ENCODE measurements around the gene NT5DC4.

DNA sequence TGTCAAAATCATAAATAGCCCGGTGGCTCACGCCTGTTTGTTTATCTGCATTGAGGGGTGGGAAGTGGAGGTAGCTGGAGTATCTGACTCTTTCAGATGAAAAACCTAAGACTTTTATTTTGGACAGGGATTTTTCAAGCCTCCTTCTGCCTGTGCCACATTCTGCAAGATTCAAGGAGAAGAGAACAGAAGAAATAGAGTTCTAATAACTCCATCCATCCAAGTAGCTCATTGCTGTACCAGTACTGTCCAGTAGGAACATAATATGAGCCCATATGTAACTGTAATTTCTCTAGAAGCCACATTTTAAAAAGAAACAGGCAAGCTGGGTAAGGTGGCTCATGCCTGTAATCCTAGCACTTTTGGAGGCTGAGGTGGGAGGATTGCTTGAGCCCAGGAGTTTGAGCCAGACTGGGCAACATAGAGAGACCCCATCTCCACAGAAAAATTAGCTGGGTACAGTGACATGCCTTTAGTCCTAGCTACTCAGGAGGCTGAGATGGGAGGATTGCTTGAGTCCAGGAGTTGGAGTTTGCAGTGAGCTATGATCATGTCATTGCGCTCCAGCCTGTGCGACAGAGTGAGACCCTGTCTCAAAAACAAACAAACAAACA, 35.4 kb upstream of the NT5DC4 start:
- TF ChIP-seq POLR2A (IDR thresholded peaks at IDR 0.05; ENCODE audit: low read depth, low read length) (no peak), BHLHE40 (IDR thresholded peaks at IDR 0.05; ENCODE audit: low read depth, low read length) (no peak), CEBPB (IDR thresholded peaks at IDR 0.05; ENCODE audit: low read depth, low read length) (no peak), MXI1 (IDR thresholded peaks at IDR 0.05; ENCODE audit: borderline replicate concordance, low read depth, low read length) (no peak), SMC3 (IDR thresholded peaks at IDR 0.05; ENCODE audit: low read depth, low read length) (no peak), RAD21 (IDR thresholded peaks at IDR 0.05; ENCODE audit: low read length) (no peak), CHD1 (IDR thresholded peaks at IDR 0.05; ENCODE audit: low read depth, low read length) (no peak), MAZ (IDR thresholded peaks at IDR 0.05; ENCODE audit: borderline replicate concordance, low read depth, low read length) (no peak), RFX5 (IDR thresholded peaks at IDR 0.05; ENCODE audit: low read depth, low read length) (no peak)
- TF ChIP-seq, protein P1, sequence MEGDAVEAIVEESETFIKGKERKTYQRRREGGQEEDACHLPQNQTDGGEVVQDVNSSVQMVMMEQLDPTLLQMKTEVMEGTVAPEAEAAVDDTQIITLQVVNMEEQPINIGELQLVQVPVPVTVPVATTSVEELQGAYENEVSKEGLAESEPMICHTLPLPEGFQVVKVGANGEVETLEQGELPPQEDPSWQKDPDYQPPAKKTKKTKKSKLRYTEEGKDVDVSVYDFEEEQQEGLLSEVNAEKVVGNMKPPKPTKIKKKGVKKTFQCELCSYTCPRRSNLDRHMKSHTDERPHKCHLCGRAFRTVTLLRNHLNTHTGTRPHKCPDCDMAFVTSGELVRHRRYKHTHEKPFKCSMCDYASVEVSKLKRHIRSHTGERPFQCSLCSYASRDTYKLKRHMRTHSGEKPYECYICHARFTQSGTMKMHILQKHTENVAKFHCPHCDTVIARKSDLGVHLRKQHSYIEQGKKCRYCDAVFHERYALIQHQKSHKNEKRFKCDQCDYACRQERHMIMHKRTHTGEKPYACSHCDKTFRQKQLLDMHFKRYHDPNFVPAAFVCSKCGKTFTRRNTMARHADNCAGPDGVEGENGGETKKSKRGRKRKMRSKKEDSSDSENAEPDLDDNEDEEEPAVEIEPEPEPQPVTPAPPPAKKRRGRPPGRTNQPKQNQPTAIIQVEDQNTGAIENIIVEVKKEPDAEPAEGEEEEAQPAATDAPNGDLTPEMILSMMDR (conservative IDR thresholded peaks at IDR 0.05; ENCODE audit: low read depth, low read length), result no peak
- TF ChIP-seq, protein P2, sequence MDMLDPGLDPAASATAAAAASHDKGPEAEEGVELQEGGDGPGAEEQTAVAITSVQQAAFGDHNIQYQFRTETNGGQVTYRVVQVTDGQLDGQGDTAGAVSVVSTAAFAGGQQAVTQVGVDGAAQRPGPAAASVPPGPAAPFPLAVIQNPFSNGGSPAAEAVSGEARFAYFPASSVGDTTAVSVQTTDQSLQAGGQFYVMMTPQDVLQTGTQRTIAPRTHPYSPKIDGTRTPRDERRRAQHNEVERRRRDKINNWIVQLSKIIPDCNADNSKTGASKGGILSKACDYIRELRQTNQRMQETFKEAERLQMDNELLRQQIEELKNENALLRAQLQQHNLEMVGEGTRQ (IDR thresholded peaks at IDR 0.05; ENCODE audit: low read depth, low read length), result no peak

All from IMR-90 (cell line).